Endodermal cell (in vitro differentiated cells): ENCODE measurements around the gene KCNE1. TPM values are rescaled to one million over a fixed set of nuclear protein-coding genes. Genes with fewer than 3 reads are reported as not detected.

ENCODE experiments used
- DNase-seq: peaks from one replicate; pipeline ENCODE4 v3.0.0-alpha.2; 2017
- H3K27ac ChIP-seq: 2 replicates; pipeline ENCODE4 v1.5.1; 2013; ENCODE audit warnings: mild to moderate bottlenecking, low read depth, low read length, moderate library complexity
- H3K27me3 ChIP-seq: 2 replicates; pipeline ENCODE4 v1.6.1; 2013; ENCODE audit warnings: mild to moderate bottlenecking, low read length, moderate library complexity; ENCODE audit not compliant: insufficient read depth, control insufficient read depth, poor library complexity, severe bottlenecking
- H3K36me3 ChIP-seq: 2 replicates; pipeline ENCODE4 v1.7.0; 2013; ENCODE audit warnings: mild to moderate bottlenecking, low read length, moderate library complexity; ENCODE audit not compliant: control insufficient read depth, insufficient read depth
- H3K4me1 ChIP-seq: one replicate; pipeline ENCODE4 v1.7.0; 2013; ENCODE audit warnings: low read length; ENCODE audit not compliant: control insufficient read depth, insufficient read depth
- H3K4me3 ChIP-seq: 2 replicates; pipeline ENCODE4 v1.5.1; 2013; ENCODE audit warnings: mild to moderate bottlenecking, low read length, moderate library complexity
- H3K9ac ChIP-seq: 2 replicates; pipeline ENCODE4 v1.6.1; 2013; ENCODE audit warnings: mild to moderate bottlenecking, low read length, moderate library complexity; ENCODE audit not compliant: poor library complexity, severe bottlenecking; ENCODE audit errors: extremely low read depth
- H3K9me3 ChIP-seq: 2 replicates; pipeline ENCODE4 v1.6.1; 2013; ENCODE audit warnings: mild to moderate bottlenecking, low read length, moderate library complexity; ENCODE audit not compliant: control insufficient read depth
- H3K27ac Mint-ChIP-seq: 2 replicates; pipeline ENCODE4 v1.8.0; 2020; ENCODE audit warnings: mixed read lengths
- H3K27me3 Mint-ChIP-seq: 2 replicates; pipeline ENCODE4 v1.8.0; 2021; ENCODE audit warnings: mild to moderate bottlenecking, mixed read lengths; ENCODE audit not compliant: insufficient read depth
- H3K36me3 Mint-ChIP-seq: 2 replicates; pipeline ENCODE4 v1.8.0; 2020; ENCODE audit warnings: low read depth, mixed read lengths
- H3K4me1 Mint-ChIP-seq: 2 replicates; pipeline ENCODE4 v1.8.0; 2020; ENCODE audit warnings: mixed read lengths
- H3K4me3 Mint-ChIP-seq: 2 replicates; pipeline ENCODE4 v1.8.0; 2020; ENCODE audit warnings: mild to moderate bottlenecking, moderate library complexity, mixed read lengths
- H3K9me3 Mint-ChIP-seq: 2 replicates; pipeline ENCODE4 v1.8.0; 2020; ENCODE audit warnings: mild to moderate bottlenecking, mixed read lengths
- WGBS, 2 experiments: methylation state at CpG; one replicate each; pipeline versions ENCODE4 v1.1.5 to v1.1.7; 2013; ENCODE audit warnings: missing lambda C conversion rate in 2 of 2, mixed read lengths in 1 of 2; ENCODE audit not compliant: insufficient coverage in 1 of 2, insufficient read length in 1 of 2; 5-methylcytosine and 5-hydroxymethylcytosine counted together
- total RNA-seq, 2 donors: library from RNA; stranded (reverse); fragmentation: NEBNext Ultra II Directional in 1 of 2; extraction: Animal tissue kit (Norgen Biotek cat#: 25700) in 1 of 2; gene quantifications; 2 replicates in 1 of 2; 3 replicates in 1 of 2; pipeline ENCODE4 v1.2.1, GENCODE V29; 2021
- TF ChIP-seq, protein P1 (sequence below): fragments of 200-600 bp; sonication (generic); conservative IDR thresholded peaks from 2 replicates; pipeline ENCODE4 v1.5.0; 2021; ENCODE audit warnings: antibody characterized with exemption, mild to moderate bottlenecking

KCNE1 gene
- total RNA-seq, 2 donors from 2014 or later = 0.24 TPM; not detected in 1

DNA sequence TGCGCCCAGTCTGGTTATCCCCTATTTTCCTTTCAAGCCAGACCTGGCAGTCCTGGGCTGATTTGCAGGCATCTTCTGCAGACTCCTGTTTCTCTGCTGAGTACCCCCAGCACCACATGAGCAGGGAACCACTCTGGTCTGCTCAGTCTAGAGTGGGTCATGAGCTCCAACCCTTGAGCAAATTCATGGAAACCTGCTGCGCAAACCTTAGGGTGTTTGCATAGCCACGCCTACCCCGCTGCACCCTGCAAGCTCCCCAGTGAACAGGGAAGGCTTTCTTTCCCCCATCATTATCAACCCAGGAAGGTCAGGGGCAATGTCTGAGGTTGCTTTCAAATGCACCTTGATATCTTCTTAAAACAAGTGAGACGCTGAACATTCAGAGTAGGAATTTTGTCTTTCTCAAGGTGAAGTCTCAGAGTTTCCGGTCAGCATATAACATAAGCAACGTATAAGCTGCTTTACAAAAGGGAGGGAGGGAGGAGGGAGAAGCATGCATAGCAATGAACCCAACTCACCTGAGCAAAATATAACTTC lies 11.1 kb upstream of the KCNE1 start:
- Mint-ChIP-seq H3K27me3 (peaks cover 9% of the 10 kb centered on the region), H3K4me1 (peaks cover 34% of the 10 kb centered on the region), H3K9me3 (no peaks in the 10 kb centered on the region), H3K4me3 (no peak overlapping the region), H3K27ac (no peak overlapping the region), H3K36me3 (peaks cover 4% of the 10 kb centered on the region)
- TF ChIP-seq, protein P1, sequence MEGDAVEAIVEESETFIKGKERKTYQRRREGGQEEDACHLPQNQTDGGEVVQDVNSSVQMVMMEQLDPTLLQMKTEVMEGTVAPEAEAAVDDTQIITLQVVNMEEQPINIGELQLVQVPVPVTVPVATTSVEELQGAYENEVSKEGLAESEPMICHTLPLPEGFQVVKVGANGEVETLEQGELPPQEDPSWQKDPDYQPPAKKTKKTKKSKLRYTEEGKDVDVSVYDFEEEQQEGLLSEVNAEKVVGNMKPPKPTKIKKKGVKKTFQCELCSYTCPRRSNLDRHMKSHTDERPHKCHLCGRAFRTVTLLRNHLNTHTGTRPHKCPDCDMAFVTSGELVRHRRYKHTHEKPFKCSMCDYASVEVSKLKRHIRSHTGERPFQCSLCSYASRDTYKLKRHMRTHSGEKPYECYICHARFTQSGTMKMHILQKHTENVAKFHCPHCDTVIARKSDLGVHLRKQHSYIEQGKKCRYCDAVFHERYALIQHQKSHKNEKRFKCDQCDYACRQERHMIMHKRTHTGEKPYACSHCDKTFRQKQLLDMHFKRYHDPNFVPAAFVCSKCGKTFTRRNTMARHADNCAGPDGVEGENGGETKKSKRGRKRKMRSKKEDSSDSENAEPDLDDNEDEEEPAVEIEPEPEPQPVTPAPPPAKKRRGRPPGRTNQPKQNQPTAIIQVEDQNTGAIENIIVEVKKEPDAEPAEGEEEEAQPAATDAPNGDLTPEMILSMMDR = no peak
- Histone ChIP-seq H3K27ac (no peak overlapping the region), H3K36me3 (no peaks in the 10 kb centered on the region), H3K4me1 (peaks cover 15% of the 10 kb centered on the region), H3K9ac (no peak overlapping the region), H3K4me3 (no peak overlapping the region), H3K27me3 (no peaks in the 10 kb centered on the region), H3K9me3 (no peaks in the 10 kb centered on the region)
- WGBS, 2 experiments = 92 to 96% methylated on average over 4 to 7 of the region's 7 CpGs
- DNase-seq = no peak

DNA sequence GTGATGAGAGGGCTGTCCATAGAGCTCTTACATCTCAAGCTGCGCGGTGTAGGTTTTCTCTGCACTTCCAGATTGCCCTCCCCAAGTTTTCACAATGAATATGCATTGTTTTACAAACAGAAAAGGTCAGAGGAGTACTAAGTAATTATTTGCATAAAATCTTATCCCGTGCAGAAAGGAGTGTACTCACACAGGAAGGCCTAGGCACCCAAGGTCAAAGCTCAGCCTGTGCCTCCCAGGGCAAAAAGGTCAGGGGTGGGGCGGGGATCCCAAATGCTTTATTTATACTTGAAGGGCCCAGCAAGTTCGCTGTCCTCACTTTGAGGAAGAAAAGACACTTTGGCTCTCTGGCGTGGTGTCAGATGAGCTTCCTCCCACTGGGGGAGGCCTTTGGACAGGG lies 10.3 kb upstream of the KCNE1 start:
- H3K9ac ChIP-seq = no peak overlapping the region
- peaks cover 15% of the 10 kb centered on the region for H3K4me1 ChIP-seq
- no peak overlapping the region for H3K27ac ChIP-seq
- peaks cover 4% of the 10 kb centered on the region for H3K36me3 Mint-ChIP-seq
- no peaks in the 10 kb centered on the region for H3K9me3 Mint-ChIP-seq
- peaks cover 9% of the 10 kb centered on the region for H3K27me3 Mint-ChIP-seq
- no peak overlapping the region for H3K4me3 Mint-ChIP-seq
- no peaks in the 10 kb centered on the region for H3K9me3 ChIP-seq
- TF ChIP-seq, protein P1 = no peak
- H3K36me3 ChIP-seq = no peaks in the 10 kb centered on the region
- no peaks in the 10 kb centered on the region for H3K27me3 ChIP-seq
- peaks cover 34% of the 10 kb centered on the region for H3K4me1 Mint-ChIP-seq
- no peak for DNase-seq
- H3K27ac Mint-ChIP-seq = peak overlapping the region; percentile 50
- WGBS, 2 experiments = 81 to 89% methylated on average over 3 to 6 of the region's 6 CpGs
- H3K4me3 ChIP-seq = no peak overlapping the region

DNA sequence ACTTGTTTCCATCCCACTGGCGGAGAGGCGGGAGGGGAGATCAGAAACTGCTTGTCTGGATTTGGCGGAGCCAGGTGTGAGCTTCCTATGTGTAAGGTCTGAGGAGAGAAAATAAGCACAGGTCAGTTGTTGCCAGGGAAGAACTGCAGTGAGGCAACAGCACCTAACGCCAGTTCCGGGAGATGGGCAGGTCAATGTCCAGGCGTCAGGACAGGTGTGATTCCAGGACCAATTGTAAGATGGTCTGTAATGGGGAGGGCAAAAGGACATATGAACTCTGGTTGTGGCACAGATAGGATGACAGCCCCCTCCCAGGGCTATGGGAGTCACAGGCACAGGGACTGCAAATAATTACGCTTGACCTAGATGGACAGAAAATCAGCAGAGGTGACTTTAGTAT lies 9.6 kb upstream of the KCNE1 start:
- WGBS, 2 experiments = 94 to 100% methylated on average over 4 to 7 of the region's 7 CpGs

More for the DNA sequence above, 9.6 kb upstream of the KCNE1 start:
- no peaks in the 10 kb centered on the region for H3K9me3 Mint-ChIP-seq
- peaks cover 11% of the 10 kb centered on the region for H3K4me1 ChIP-seq
- peaks cover 9% of the 10 kb centered on the region for H3K27me3 Mint-ChIP-seq
- no peak overlapping the region for H3K4me3 ChIP-seq
- peaks cover 32% of the 10 kb centered on the region for H3K4me1 Mint-ChIP-seq
- no peak for DNase-seq
- no peaks in the 10 kb centered on the region for H3K36me3 ChIP-seq
- H3K27ac Mint-ChIP-seq = no peak overlapping the region
- no peak overlapping the region for H3K9ac ChIP-seq
- TF ChIP-seq, protein P1 = no peak
- no peaks in the 10 kb centered on the region for H3K27me3 ChIP-seq
- no peak overlapping the region for H3K27ac ChIP-seq
- H3K9me3 ChIP-seq = no peaks in the 10 kb centered on the region
- no peak overlapping the region for H3K4me3 Mint-ChIP-seq
- peaks cover 4% of the 10 kb centered on the region for H3K36me3 Mint-ChIP-seq
